NCI-H748 treated with DMSO at 0.1 percent for 48 hours (cell line): ENCODE results near the gene SLC22A3.

Source experiments
- DNase-seq: peaks from one replicate; lab custom pipeline; 2025; lab: John Stamatoyannopoulos, UW

SLC22A3 gene

GRCh38 chr6:160417550-160417949 is 69.4 kb downstream of the SLC22A3 start:
- no peak for DNase-seq

- no peak for DNase-seq
Measured at GRCh38 chr6:160418370-160418769, 70.2 kb downstream of the SLC22A3 start.

GRCh38 chr6:160419488-160419887 is 71.3 kb downstream of the SLC22A3 start:
- DNase-seq, result no peak

- no peak for DNase-seq
Measured at GRCh38 chr6:160420253-160420968, 72.2 kb downstream of the SLC22A3 start.

GRCh38 chr6:160420969-160421556 is 72.9 kb downstream of the SLC22A3 start:
- DNase-seq, result no peak

GRCh38 chr6:160421854-160422253 is 73.7 kb downstream of the SLC22A3 start:
- DNase-seq, result no peak

GRCh38 chr6:160424256-160424655 is 76.1 kb downstream of the SLC22A3 start:
- DNase-seq, result no peak

GRCh38 chr6:160426136-160426535 is 78.0 kb downstream of the SLC22A3 start:
- DNase-seq, result no peak

GRCh38 chr6:160427312-160428068 is 79.3 kb downstream of the SLC22A3 start:
- DNase-seq, result no peak

- no peak for DNase-seq
Measured at GRCh38 chr6:160428069-160428430, 79.9 kb downstream of the SLC22A3 start.

GRCh38 chr6:160428818-160429619 is 80.8 kb downstream of the SLC22A3 start:
- no peak for DNase-seq

GRCh38 chr6:160429620-160429895 is 81.4 kb downstream of the SLC22A3 start:
- DNase-seq, result no peak

- no peak for DNase-seq
Measured at GRCh38 chr6:160430203-160430602, 82.0 kb downstream of the SLC22A3 start.

- DNase-seq, result no peak
Measured at GRCh38 chr6:160430751-160431150, 82.6 kb downstream of the SLC22A3 start.

- DNase-seq, result no peak
Measured at GRCh38 chr6:160431226-160431625, 83.0 kb downstream of the SLC22A3 start.

- no peak for DNase-seq
Measured at GRCh38 chr6:160431791-160432404, 83.7 kb downstream of the SLC22A3 start.

GRCh38 chr6:160435935-160436334 is 87.8 kb downstream of the SLC22A3 start:
- DNase-seq, result no peak

GRCh38 chr6:160437154-160437553 is 89.0 kb downstream of the SLC22A3 start:
- DNase-seq, result no peak

GRCh38 chr6:160437775-160438174 is 89.6 kb downstream of the SLC22A3 start:
- DNase-seq, result no peak

GRCh38 chr6:160438481-160438880 is 90.3 kb downstream of the SLC22A3 start:
- no peak for DNase-seq

GRCh38 chr6:160439751-160440150 is 91.6 kb downstream of the SLC22A3 start:
- DNase-seq, result no peak

GRCh38 chr6:160442151-160442550 is 94.0 kb downstream of the SLC22A3 start:
- DNase-seq, result no peak
